ENCODE data around the gene TMEM200A. TPM values are rescaled to one million over a fixed set of nuclear protein-coding genes. Genes with fewer than 3 reads are reported as not detected.

The TMEM200A gene
- total and polyA plus RNA-seq, 8 donors: 0.23 to 8.8 (median 1.3) TPM; not detected in 2

DNA sequence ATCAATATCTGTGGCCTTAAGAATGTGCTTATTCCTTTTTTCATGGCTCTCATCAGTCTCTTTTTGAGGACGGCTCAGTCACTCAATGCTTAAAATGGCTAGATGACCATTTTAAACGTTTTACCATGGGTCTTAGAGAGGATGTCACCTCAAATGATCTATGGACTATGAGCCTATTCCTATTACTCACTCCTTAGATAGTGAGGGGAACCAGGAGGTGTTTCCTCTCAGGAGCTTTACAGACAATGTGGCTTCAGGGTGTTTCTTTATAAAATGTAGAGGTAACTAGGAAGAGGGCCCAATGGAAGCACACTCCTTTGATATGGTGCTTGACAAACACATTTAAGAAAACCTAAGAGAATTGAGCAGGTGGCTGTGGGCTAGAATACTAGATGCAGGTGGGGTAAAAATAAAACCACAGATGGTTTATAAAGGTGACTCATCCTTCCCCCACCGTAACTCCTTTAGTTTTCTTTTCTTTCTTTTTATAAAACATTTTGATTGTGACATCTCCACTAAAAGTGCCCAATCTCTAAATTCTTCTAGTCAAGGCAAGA, 1.5 kb upstream of the TMEM200A start:
- TF ChIP-seq POLR2AphosphoS5 (IDR thresholded peaks at IDR 0.05) (no peak), POLR2A (IDR thresholded peaks at IDR 0.05) (no peak), EP300 (IDR thresholded peaks at IDR 0.05) (no peak)
- TF ChIP-seq, protein P1, sequence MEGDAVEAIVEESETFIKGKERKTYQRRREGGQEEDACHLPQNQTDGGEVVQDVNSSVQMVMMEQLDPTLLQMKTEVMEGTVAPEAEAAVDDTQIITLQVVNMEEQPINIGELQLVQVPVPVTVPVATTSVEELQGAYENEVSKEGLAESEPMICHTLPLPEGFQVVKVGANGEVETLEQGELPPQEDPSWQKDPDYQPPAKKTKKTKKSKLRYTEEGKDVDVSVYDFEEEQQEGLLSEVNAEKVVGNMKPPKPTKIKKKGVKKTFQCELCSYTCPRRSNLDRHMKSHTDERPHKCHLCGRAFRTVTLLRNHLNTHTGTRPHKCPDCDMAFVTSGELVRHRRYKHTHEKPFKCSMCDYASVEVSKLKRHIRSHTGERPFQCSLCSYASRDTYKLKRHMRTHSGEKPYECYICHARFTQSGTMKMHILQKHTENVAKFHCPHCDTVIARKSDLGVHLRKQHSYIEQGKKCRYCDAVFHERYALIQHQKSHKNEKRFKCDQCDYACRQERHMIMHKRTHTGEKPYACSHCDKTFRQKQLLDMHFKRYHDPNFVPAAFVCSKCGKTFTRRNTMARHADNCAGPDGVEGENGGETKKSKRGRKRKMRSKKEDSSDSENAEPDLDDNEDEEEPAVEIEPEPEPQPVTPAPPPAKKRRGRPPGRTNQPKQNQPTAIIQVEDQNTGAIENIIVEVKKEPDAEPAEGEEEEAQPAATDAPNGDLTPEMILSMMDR (IDR thresholded peaks at IDR 0.05): no peak
- intact Hi-C loops (cut with DNase I; ENCODE audit: low total_unique reads): no loop called here
- peaks cover 0 to 53% (median 22%) of the 10 kb centered on the region in 3 donors for H3K27me3 ChIP-seq
- WGBS, 5 donors: 36 to 65% (median 56%) methylated on average over 3 of the region's 3 CpGs
- peaks cover 0 to 22% (median 18%) of the 10 kb centered on the region in 4 donors for H3K4me1 ChIP-seq
- no peak for DNase-seq
- H3K4me3 ChIP-seq: no peak overlapping the region
- no peak overlapping the region for H3K27ac ChIP-seq
- no peaks in the 10 kb centered on the region for H3K9me3 ChIP-seq
- H3K36me3 ChIP-seq: no peaks in the 10 kb centered on the region

DNA sequence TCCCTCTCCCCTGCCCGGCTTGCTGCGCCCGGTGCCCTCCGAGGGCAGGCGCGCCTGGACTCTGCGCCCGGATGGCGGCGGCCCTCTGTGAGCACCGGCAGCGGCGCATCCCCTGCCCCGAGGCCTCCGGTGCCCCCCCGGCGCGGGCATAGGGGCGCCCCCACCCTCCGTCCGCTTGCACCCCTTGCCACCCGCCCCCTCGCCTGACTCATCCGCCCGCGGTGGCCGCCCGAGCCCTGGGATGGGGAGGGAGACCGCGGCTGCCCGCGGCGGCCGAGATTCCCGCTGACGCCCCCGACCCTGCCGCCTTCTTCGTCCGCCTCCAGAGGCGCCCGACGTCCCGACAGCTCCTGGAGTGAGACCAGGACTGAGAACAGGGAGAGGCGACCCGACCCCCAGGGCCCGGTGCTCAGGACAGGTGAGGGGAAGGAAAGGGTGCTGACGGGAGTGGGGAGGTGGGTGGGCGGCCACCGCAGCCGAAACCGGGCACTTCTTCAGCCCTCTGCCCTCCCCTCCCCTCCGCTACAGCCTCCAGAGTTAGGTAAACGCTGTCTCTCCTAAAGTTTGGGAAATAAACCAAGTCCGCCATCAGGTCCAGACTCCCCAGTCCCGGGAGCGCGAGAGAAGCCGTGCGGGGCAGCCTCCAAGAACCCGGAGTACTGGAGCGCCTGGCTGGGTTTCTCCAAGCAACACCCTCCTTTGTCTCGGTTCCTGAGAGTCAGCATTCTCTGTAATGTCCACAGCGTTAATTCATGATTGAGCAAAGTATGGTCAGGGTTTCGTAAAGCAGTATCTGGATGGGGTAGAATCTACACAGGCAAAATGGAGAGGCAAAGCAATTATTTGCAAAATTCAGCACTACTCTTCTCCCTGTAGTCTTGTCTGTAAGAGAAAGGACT, 539 bp downstream of the TMEM200A start:
- peak overlapping the region; percentile 55 to 78 (median 78) for H3K27ac ChIP-seq
- no peaks in the 10 kb centered on the region for H3K36me3 ChIP-seq
- no peaks in the 10 kb centered on the region for H3K9me3 ChIP-seq
- TF ChIP-seq POLR2AphosphoS5 (IDR thresholded peaks at IDR 0.05) (no peak), POLR2A (IDR thresholded peaks at IDR 0.05) (no peak), EP300 (IDR thresholded peaks at IDR 0.05) (no peak)
- TF ChIP-seq, protein P1 (IDR thresholded peaks at IDR 0.05): no peak
- H3K27me3 ChIP-seq: peaks cover 0 to 53% (median 22%) of the 10 kb centered on the region in 3 donors
- 2 to 3% (median 2%) methylated on average over 26 to 65 of the region's 65 CpGs for WGBS, 5 donors
- peak overlapping the region; percentile 47 to 76 (median 61) for H3K4me3 ChIP-seq
- H3K4me1 ChIP-seq: peaks cover 0 to 22% (median 18%) of the 10 kb centered on the region in 4 donors
- DNase-seq: peak; percentile 30 to 74
- intact Hi-C loops (cut with DNase I; ENCODE audit: low total_unique reads): no loop called here

DNA sequence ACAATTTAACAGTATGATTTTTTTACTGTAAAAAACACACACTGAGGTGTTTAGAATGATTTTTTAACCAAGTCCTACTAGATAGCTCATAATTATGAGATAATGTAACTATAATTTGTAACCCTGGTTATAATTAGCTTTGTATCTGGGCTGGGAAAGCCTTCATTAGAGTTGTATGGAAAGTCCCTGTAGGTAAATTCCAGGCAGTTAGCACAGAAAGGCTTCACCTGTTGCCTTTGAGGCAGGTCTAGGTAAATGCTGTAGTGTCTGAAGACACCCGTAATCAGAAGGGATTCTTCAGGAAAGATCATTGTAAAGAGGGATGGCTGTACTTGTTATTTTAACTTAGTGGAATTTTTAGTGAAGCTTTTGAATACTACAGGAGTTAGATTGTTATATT, 1.9 kb downstream of the TMEM200A start:
- TF ChIP-seq POLR2A (IDR thresholded peaks at IDR 0.05): no peak
- TF ChIP-seq, protein P1 (IDR thresholded peaks at IDR 0.05): no peak
- TF ChIP-seq POLR2AphosphoS5 (IDR thresholded peaks at IDR 0.05): no peak
- TF ChIP-seq EP300 (IDR thresholded peaks at IDR 0.05): no peak
- H3K27ac ChIP-seq: no peak overlapping the region
- intact Hi-C loops (cut with DNase I; ENCODE audit: low total_unique reads): no loop called here
- H3K4me3 ChIP-seq: no peak overlapping the region
- WGBS, 5 donors: 75 to 91% (median 82%) methylated on average over 1 of the region's 1 CpG
- peaks cover 0 to 53% (median 22%) of the 10 kb centered on the region in 3 donors for H3K27me3 ChIP-seq
- no peaks in the 10 kb centered on the region for H3K9me3 ChIP-seq
- DNase-seq: no peak
- peaks cover 0 to 22% (median 18%) of the 10 kb centered on the region in 4 donors for H3K4me1 ChIP-seq
- no peaks in the 10 kb centered on the region for H3K36me3 ChIP-seq

DNA sequence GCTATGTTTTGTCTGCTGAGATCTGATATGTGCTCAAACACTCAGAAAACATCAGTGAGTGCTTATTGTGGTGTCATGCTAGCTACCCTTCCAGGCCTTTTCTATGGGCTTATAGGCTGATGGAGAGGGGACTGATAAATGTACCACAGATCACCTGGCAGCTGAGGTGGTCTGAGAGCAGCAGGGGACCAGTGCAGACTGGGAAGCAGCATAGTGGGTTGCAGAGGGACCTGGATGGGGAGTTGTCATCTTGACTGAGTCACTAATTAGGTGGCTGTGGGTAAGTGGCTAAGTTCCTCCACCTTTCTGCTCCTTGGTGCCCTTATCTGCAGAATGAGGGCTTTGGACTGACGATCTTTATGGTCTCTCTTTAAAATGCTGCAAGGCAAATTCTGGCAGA, 2.8 kb downstream of the TMEM200A start:
- no peak for DNase-seq
- no peak overlapping the region for H3K27ac ChIP-seq
- H3K4me3 ChIP-seq: no peak overlapping the region
- H3K27me3 ChIP-seq: peaks cover 0 to 53% (median 22%) of the 10 kb centered on the region in 3 donors
- TF ChIP-seq EP300 (IDR thresholded peaks at IDR 0.05) (no peak), POLR2AphosphoS5 (IDR thresholded peaks at IDR 0.05) (no peak), POLR2A (IDR thresholded peaks at IDR 0.05) (no peak)
- TF ChIP-seq, protein P1 (IDR thresholded peaks at IDR 0.05): no peak
- 46 to 90% (median 52%) methylated on average over 1 of the region's 1 CpG for WGBS, 5 donors
- H3K36me3 ChIP-seq: no peaks in the 10 kb centered on the region
- H3K4me1 ChIP-seq: peaks cover 0 to 22% (median 18%) of the 10 kb centered on the region in 4 donors
- no peaks in the 10 kb centered on the region for H3K9me3 ChIP-seq
- intact Hi-C loops (cut with DNase I; ENCODE audit: low total_unique reads): no loop called here

All from stomach (tissue), 9 donors.